ENCODE data around the gene PAQR9.

Gene PAQR9

DNA sequence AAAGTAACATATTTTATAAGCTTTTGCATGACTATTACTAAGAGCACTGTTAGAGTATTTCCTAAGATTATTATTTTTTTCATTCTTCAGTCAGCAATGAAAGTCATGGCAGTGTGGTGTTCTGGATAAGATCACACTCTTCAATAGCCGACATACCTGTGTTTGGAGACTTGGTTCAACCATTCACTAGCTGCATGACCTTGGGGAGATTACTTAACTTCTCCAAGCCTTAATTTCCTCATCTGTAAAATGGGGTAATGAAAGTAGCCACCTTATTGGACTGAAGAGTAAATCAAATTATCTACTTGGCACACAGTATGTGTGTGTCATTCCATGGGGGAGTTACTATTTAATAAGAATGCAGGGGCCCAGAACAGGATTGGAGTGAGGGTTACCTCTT, 50.0 kb downstream of the PAQR9 start:
- no peak for DNase-seq

DNA sequence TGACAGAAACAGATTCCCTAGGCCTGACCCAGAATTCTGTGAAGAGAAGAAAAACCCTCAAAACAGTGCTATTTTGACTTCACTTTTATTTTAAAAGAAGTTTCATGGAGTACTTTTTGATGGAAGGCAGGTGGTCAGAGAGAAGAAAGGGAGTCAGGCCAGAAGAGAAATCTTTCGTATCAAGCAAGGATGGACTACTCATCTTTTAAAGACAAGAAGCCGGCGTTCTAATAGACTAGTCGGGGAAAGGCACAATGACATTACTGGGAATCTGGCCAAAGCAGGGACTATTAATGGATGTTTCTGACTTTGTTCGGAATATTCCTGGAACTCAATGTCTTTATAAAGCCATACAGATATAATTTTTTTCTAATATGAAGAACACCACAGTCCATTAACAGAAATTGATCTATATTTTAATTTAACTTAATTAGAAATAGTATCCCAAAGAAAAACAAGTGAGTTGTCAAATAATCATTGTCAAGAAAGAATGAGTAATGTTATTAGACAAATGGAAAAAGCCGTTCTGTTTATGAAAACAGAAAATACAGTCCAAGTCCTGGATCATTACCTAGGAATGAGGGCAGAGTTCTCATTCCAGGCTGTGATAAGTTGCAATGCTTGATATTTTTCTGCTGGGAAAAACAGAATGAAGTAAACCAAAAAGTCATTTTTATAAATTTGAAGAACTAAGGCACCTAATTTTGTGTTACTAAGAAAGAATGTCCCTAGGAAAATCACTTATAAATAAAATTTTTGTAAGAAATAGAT, 50.9 kb downstream of the PAQR9 start:
- DNase-seq, result no peak

All from activated CD4-positive, alpha-beta T cell treated with anti-CD3 and anti-CD28 coated beads, Interleukin-2, amount 50 U/mL, for 16 hours (primary cell).